Measurements from ENCODE around the gene SBF1. TPM values are rescaled to one million over a fixed set of nuclear protein-coding genes. Genes with fewer than 3 reads are reported as not detected.
A peak's percentile ranks its signal among the peaks of the same experiment; 100 is the strongest.

The SBF1 gene
- total and polyA plus RNA-seq, 2 of the 13 experiments (the other 11 are each of a cell fraction or from before 2014, with no cell fraction given), result 31.7 to 40.9 TPM

DNA sequence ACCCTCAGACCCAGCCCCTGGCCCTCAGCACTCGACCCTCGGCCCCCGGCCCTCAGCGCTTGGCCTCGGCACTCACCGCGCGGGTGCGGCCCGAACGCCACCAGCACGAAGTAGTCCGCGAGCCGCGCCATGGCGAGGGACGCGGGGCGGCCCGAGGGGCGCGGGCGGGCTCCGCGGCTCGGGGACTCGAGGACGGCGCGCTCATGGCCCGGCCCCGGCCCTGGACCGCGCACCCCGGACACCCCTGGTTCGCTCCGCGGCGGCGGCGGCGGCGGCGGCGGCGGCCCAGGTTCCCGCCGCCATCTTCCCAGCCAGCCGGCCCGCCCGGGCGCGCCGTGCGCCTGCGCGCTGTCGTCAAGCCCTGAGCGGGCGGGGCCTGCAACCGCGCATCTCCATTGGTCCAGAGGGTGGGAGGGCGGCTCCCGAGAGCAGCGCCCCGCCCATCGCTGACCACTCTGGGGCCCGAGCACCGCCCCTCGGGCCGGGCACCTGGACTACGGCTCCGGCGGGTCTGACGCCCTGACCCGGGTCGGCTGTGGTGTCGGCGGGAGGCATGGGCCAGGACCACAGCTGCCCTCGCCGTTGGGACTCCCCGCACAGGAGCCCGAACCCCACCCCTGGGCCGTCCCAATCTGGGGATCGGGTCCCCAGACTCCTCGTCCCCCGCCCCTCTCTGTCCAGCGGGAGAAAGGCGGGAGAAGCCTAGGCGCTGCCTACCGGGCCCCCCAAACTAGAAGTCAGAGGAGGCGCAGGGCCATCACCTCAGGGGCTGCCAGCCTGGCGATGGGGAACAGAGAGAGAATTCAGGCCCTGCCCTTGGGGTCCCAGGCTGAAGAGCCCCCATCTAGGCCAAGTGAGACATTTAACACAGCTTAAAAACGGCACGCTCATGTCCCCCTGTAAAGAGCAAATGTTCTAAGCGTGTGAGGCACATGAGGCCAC, at the start of gene SBF1 (continued):
- TF ChIP-seq, protein P1, sequence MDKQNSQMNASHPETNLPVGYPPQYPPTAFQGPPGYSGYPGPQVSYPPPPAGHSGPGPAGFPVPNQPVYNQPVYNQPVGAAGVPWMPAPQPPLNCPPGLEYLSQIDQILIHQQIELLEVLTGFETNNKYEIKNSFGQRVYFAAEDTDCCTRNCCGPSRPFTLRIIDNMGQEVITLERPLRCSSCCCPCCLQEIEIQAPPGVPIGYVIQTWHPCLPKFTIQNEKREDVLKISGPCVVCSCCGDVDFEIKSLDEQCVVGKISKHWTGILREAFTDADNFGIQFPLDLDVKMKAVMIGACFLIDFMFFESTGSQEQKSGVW (CRISPR knock-in tag; IDR thresholded peaks at IDR 0.05; ENCODE audit: borderline replicate concordance), result no peak
- no peak for TF ChIP-seq ZNF678 (CRISPR knock-in tag; IDR thresholded peaks at IDR 0.05)
- TF ChIP-seq ZNF720 (CRISPR knock-in tag; IDR thresholded peaks at IDR 0.05), result no peak
- TF ChIP-seq PTBP1 (IDR thresholded peaks at IDR 0.05; ENCODE audit: low read depth, low read length, poor library complexity, severe bottlenecking), result no peak
- no peak for TF ChIP-seq PHF21A (CRISPR knock-in tag; IDR thresholded peaks at IDR 0.05)
- no peak for TF ChIP-seq CBX2 (IDR thresholded peaks at IDR 0.05; ENCODE audit: low read depth, low read length)
- no peak for TF ChIP-seq CBX2 (CRISPR knock-in tag; IDR thresholded peaks at IDR 0.05; ENCODE audit: low read depth)
- TF ChIP-seq ZFP62 (CRISPR knock-in tag; IDR thresholded peaks at IDR 0.05), result no peak
- TF ChIP-seq, protein P2, sequence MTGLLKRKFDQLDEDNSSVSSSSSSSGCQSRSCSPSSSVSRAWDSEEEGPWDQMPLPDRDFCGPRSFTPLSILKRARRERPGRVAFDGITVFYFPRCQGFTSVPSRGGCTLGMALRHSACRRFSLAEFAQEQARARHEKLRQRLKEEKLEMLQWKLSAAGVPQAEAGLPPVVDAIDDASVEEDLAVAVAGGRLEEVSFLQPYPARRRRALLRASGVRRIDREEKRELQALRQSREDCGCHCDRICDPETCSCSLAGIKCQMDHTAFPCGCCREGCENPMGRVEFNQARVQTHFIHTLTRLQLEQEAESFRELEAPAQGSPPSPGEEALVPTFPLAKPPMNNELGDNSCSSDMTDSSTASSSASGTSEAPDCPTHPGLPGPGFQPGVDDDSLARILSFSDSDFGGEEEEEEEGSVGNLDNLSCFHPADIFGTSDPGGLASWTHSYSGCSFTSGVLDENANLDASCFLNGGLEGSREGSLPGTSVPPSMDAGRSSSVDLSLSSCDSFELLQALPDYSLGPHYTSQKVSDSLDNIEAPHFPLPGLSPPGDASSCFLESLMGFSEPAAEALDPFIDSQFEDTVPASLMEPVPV (CRISPR knock-in tag; IDR thresholded peaks at IDR 0.05), result no peak
- TF ChIP-seq BORCS8-MEF2B (CRISPR knock-in tag; IDR thresholded peaks at IDR 0.05), result no peak
- TF ChIP-seq, protein P3, sequence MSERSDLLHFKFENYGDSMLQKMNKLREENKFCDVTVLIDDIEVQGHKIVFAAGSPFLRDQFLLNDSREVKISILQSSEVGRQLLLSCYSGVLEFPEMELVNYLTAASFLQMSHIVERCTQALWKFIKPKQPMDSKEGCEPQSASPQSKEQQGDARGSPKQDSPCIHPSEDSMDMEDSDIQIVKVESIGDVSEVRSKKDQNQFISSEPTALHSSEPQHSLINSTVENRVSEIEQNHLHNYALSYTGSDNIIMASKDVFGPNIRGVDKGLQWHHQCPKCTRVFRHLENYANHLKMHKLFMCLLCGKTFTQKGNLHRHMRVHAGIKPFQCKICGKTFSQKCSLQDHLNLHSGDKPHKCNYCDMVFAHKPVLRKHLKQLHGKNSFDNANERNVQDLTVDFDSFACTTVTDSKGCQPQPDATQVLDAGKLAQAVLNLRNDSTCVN (CRISPR knock-in tag; IDR thresholded peaks at IDR 0.05; ENCODE audit: borderline replicate concordance), result peak; percentile 20; the same call in 1 of the 2 replicates
- TF ChIP-seq EED (CRISPR knock-in tag; IDR thresholded peaks at IDR 0.05), result no peak
- TF ChIP-seq ZNF274 (CRISPR knock-in tag; IDR thresholded peaks at IDR 0.05), result 0 out of 2 replicates have a peak, but pooled peaks have one; percentile 23
- no peak for TF ChIP-seq CENPX (CRISPR knock-in tag; IDR thresholded peaks at IDR 0.05)
- TF ChIP-seq, protein P4, sequence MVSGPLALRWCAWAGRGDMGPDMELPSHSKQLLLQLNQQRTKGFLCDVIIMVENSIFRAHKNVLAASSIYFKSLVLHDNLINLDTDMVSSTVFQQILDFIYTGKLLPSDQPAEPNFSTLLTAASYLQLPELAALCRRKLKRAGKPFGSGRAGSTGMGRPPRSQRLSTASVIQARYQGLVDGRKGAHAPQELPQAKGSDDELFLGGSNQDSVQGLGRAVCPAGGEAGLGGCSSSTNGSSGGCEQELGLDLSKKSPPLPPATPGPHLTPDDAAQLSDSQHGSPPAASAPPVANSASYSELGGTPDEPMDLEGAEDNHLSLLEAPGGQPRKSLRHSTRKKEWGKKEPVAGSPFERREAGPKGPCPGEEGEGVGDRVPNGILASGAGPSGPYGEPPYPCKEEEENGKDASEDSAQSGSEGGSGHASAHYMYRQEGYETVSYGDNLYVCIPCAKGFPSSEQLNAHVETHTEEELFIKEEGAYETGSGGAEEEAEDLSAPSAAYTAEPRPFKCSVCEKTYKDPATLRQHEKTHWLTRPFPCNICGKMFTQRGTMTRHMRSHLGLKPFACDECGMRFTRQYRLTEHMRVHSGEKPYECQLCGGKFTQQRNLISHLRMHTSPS (CRISPR knock-in tag; IDR thresholded peaks at IDR 0.05; ENCODE audit: low read depth), result peak; percentile 54; the same call in 1 of the 2 replicates
- no peak for TF ChIP-seq WIZ (CRISPR knock-in tag; IDR thresholded peaks at IDR 0.05)
- no peak for TF ChIP-seq NCOA1 (CRISPR knock-in tag; IDR thresholded peaks at IDR 0.05)
- TF ChIP-seq TBX2 (CRISPR knock-in tag; IDR thresholded peaks at IDR 0.05; ENCODE audit: borderline replicate concordance), result peak; percentile 65
- TF ChIP-seq ZBTB42 (CRISPR knock-in tag; IDR thresholded peaks at IDR 0.05), result no peak
- TF ChIP-seq JUND (CRISPR knock-in tag; IDR thresholded peaks at IDR 0.05), result no peak
- no peak for TF ChIP-seq CBX1 (IDR thresholded peaks at IDR 0.05; ENCODE audit: low read depth)
- no peak for TF ChIP-seq MED13 (CRISPR knock-in tag; IDR thresholded peaks at IDR 0.05)
- no peak for TF ChIP-seq ZBTB1 (CRISPR knock-in tag; IDR thresholded peaks at IDR 0.05; ENCODE audit: borderline replicate concordance)

Measured in HepG2 (cell line).